WTC11 (cell line): ENCODE measurements around the gene CARMIL1. TPM values are rescaled to one million over a fixed set of nuclear protein-coding genes. Genes with fewer than 3 reads are reported as not detected.
A peak's percentile ranks its signal among the peaks of the same experiment; 100 is the strongest.

Experiments
- ATAC-seq: fragments of 200-7000 bp; cut with Tn5 transposase; 2 replicates; pipeline ENCODE4 v1.10.0; 2021; ENCODE audit warnings: mild to moderate bottlenecking, moderate library complexity
- CTCF ChIA-PET: fragments of 300-600 bp; sonication (Branson Sonifier 250); formaldehyde crosslinking; loops from one replicate; lab custom pipeline; 2021; ENCODE audit warnings: antibody characterized with exemption; lab: Charles Lee
- POLR2A ChIA-PET: fragments of 350-600 bp; sonication (Branson Sonifier 250); formaldehyde crosslinking; loops from one replicate; lab custom pipeline; 2021; ENCODE audit warnings: antibody characterized with exemption; lab: Charles Lee
- DNase-seq: peaks from one replicate; pipeline ENCODE4 v3.0.0; 2021; ENCODE audit warnings: low spot score
- H3K27ac Mint-ChIP-seq: 2 replicates; pipeline ENCODE4 v1.8.0; 2021; ENCODE audit warnings: mixed read lengths
- H3K27me3 Mint-ChIP-seq: 2 replicates; pipeline ENCODE4 v1.8.0; 2021; ENCODE audit warnings: low read depth, mild to moderate bottlenecking, moderate library complexity, mixed read lengths
- H3K36me3 Mint-ChIP-seq: 2 replicates; pipeline ENCODE4 v1.8.0; 2021; ENCODE audit warnings: mixed read lengths
- H3K4me1 Mint-ChIP-seq: 2 replicates; pipeline ENCODE4 v1.8.0; 2022; ENCODE audit warnings: mixed read lengths
- H3K4me3 Mint-ChIP-seq: 2 replicates; pipeline ENCODE4 v1.8.0; 2021; ENCODE audit warnings: mild to moderate bottlenecking, moderate library complexity, mixed read lengths
- H3K9me3 Mint-ChIP-seq: 2 replicates; pipeline ENCODE4 v1.8.0; 2021; ENCODE audit warnings: mixed read lengths
- ATF2 ChIP-seq: sonication (generic); formaldehyde crosslinking; IDR thresholded peaks from 2 replicates; pipeline ENCODE4 v1.8.1; 2022; ENCODE audit warnings: low read depth, missing genetic modification reagents, borderline replicate concordance
- ATF6 ChIP-seq: sonication (generic); formaldehyde crosslinking; IDR thresholded peaks from 2 replicates; pipeline ENCODE4 v1.8.1; 2023; ENCODE audit warnings: mild to moderate bottlenecking, missing genetic modification reagents
- CDX4 ChIP-seq: fragments of 250-450 bp; sonication (Bioruptor Pico); IDR thresholded peaks from 2 replicates; pipeline ENCODE4 v1.9.0; 2021; ENCODE audit warnings: moderate library complexity, mild to moderate bottlenecking, inconsistent platforms, borderline replicate concordance
- CREB1 ChIP-seq: sonication (generic); formaldehyde crosslinking; IDR thresholded peaks from 2 replicates; pipeline ENCODE4 v1.8.0; 2023; ENCODE audit warnings: mild to moderate bottlenecking, missing genetic modification reagents
- CTCF ChIP-seq: fragments of 200-600 bp; IDR thresholded peaks from 2 replicates; pipeline ENCODE4 v1.8.0; 2022; ENCODE audit warnings: antibody characterized with exemption
- E2F5 ChIP-seq: sonication (generic); formaldehyde crosslinking; IDR thresholded peaks from 2 replicates; pipeline ENCODE4 v1.8.1; 2022; ENCODE audit warnings: mild to moderate bottlenecking, moderate library complexity, missing genetic modification reagents
- FOXJ3 ChIP-seq: sonication (generic); formaldehyde crosslinking; IDR thresholded peaks from 2 replicates; pipeline ENCODE4 v1.9.0; 2021; ENCODE audit warnings: missing genetic modification reagents, mild to moderate bottlenecking, borderline replicate concordance
- FOXP1 ChIP-seq: sonication (generic); formaldehyde crosslinking; IDR thresholded peaks from 2 replicates; pipeline ENCODE4 v1.8.0; 2022; ENCODE audit warnings: missing genetic modification reagents, mild to moderate bottlenecking, moderate library complexity, borderline replicate concordance
- IRF2 ChIP-seq: sonication (generic); formaldehyde crosslinking; IDR thresholded peaks from 2 replicates; pipeline ENCODE4 v1.8.0; 2022; ENCODE audit warnings: low read depth, missing genetic modification reagents, borderline replicate concordance
- NFE2L1 ChIP-seq: sonication (generic); formaldehyde crosslinking; IDR thresholded peaks from 2 replicates; pipeline ENCODE4 v1.8.1; 2023; ENCODE audit warnings: missing genetic modification reagents
- NR2C2 ChIP-seq: sonication (generic); formaldehyde crosslinking; IDR thresholded peaks from 2 replicates; pipeline ENCODE4 v1.8.0; 2022; ENCODE audit warnings: mild to moderate bottlenecking, missing genetic modification reagents
- PRRX2 ChIP-seq: fragments of 250-450 bp; sonication (Bioruptor Pico); IDR thresholded peaks from 2 replicates; pipeline ENCODE4 v1.8.0; 2021; ENCODE audit warnings: mild to moderate bottlenecking
- SMAD3 ChIP-seq: sonication (generic); formaldehyde crosslinking; IDR thresholded peaks from 2 replicates; pipeline ENCODE4 v1.8.0; 2022; ENCODE audit warnings: missing genetic modification reagents, mild to moderate bottlenecking, borderline replicate concordance
- SP1 ChIP-seq: sonication (generic); formaldehyde crosslinking; conservative IDR thresholded peaks from 2 replicates; pipeline ENCODE4 v1.8.1; 2022; ENCODE audit warnings: missing genetic modification reagents
- USF1 ChIP-seq: sonication (generic); formaldehyde crosslinking; IDR thresholded peaks from 2 replicates; pipeline ENCODE4 v1.8.0; 2022; ENCODE audit warnings: mild to moderate bottlenecking, missing genetic modification reagents
- ZNF121 ChIP-seq: sonication (generic); formaldehyde crosslinking; IDR thresholded peaks from 2 replicates; pipeline ENCODE4 v1.8.0; 2023; ENCODE audit warnings: missing genetic modification reagents
- ZNF138 ChIP-seq: sonication (generic); formaldehyde crosslinking; conservative IDR thresholded peaks from 2 replicates; pipeline ENCODE4 v1.8.1; 2022; ENCODE audit warnings: mild to moderate bottlenecking, moderate library complexity, missing genetic modification reagents
- ZNF396 ChIP-seq: fragments of 250-450 bp; sonication (Bioruptor Pico); IDR thresholded peaks from 2 replicates; pipeline ENCODE4 v1.8.0; 2021; ENCODE audit warnings: mild to moderate bottlenecking, moderate library complexity, borderline replicate concordance
- ZNF512 ChIP-seq: sonication (generic); formaldehyde crosslinking; IDR thresholded peaks from 2 replicates; pipeline ENCODE4 v1.8.1; 2022; ENCODE audit warnings: missing genetic modification reagents, borderline replicate concordance
- ZSCAN18 ChIP-seq: fragments of 250-450 bp; sonication (Bioruptor Pico); IDR thresholded peaks from 2 replicates; pipeline ENCODE4 v2.1.2; 2022; ENCODE audit warnings: mild to moderate bottlenecking, moderate library complexity
- total RNA-seq: library from RNA; stranded (reverse); gene quantifications from 3 replicates; pipeline ENCODE4 v1.2.3, GENCODE V29; 2021

Gene CARMIL1
- total RNA-seq, 1 experiment from 2014 or later: 36.2 TPM

GRCh38 chr6:25601800-25602673, 322.9 kb downstream of the CARMIL1 start:
- peaks cover 3% of the 10 kb centered on the region; the same call in 1 of the 2 replicates for H3K36me3 Mint-ChIP-seq
- ATAC-seq (no peak), DNase-seq (no peak)
- no peaks in the 10 kb centered on the region for H3K9me3 Mint-ChIP-seq
- H3K27me3 Mint-ChIP-seq: no peaks in the 10 kb centered on the region
- peaks cover 6% of the 10 kb centered on the region; the same call in 1 of the 2 replicates for H3K4me1 Mint-ChIP-seq
- POLR2A ChIA-PET: no interaction called here
- no peak for TF ChIP-seq ZNF121
- TF ChIP-seq ZNF512: no peak
- 0 out of 2 replicates have a peak, but pooled peaks have one; percentile 17 for TF ChIP-seq CTCF
- no peak for TF ChIP-seq ATF6 (CRISPR knock-in tag)
- no peak overlapping the region for H3K4me3 Mint-ChIP-seq
- peak overlapping the region; percentile 66; the same call in 1 of the 2 replicates for H3K27ac Mint-ChIP-seq
- CTCF ChIA-PET: interaction anchor here (4.5 kb wide), 1 partner anchor 378 kb away, joined by 25 read pairs; no protein-coding TSS in a partner anchor

- Mint-ChIP-seq H3K27me3 (no peaks in the 10 kb centered on the region), H3K36me3 (peaks cover 5% of the 10 kb centered on the region), H3K27ac (no peak overlapping the region), H3K4me1 (peaks cover 6% of the 10 kb centered on the region; the same call in 1 of the 2 replicates)
- no peak for ATAC-seq
- CTCF ChIA-PET: interaction anchor here (4.5 kb wide), 1 partner anchor 379 kb away, joined by 25 read pairs; no protein-coding TSS in a partner anchor
- POLR2A ChIA-PET: no interaction called here
- DNase-seq: no peak
- TF ChIP-seq SP1 (CRISPR knock-in tag) (no peak), PRRX2 (CRISPR knock-in tag) (no peak), ATF2 (CRISPR knock-in tag) (no peak), IRF2 (CRISPR knock-in tag) (no peak), CREB1 (no peak), ZNF138 (CRISPR knock-in tag) (no peak), USF1 (CRISPR knock-in tag) (no peak)
- TF ChIP-seq, all 79 proteins: peak for 0
- no peak overlapping the region for H3K4me3 Mint-ChIP-seq
- no peaks in the 10 kb centered on the region for H3K9me3 Mint-ChIP-seq
Measured at GRCh38 chr6:25602674-25602982, 323.5 kb downstream of the CARMIL1 start.

GRCh38 chr6:25603251-25603650, 324.1 kb downstream of the CARMIL1 start:
- H3K4me1 Mint-ChIP-seq: peaks cover 6% of the 10 kb centered on the region; the same call in 1 of the 2 replicates
- CTCF ChIA-PET: no interaction called here
- TF ChIP-seq FOXJ3 (CRISPR knock-in tag) (no peak), SMAD3 (CRISPR knock-in tag) (no peak), ZSCAN18 (CRISPR knock-in tag) (no peak), NFE2L1 (CRISPR knock-in tag) (no peak), E2F5 (CRISPR knock-in tag) (no peak), ZNF396 (CRISPR knock-in tag) (no peak), NR2C2 (no peak), FOXP1 (CRISPR knock-in tag) (no peak), CDX4 (CRISPR knock-in tag) (no peak)

More at GRCh38 chr6:25603251-25603650, 324.1 kb downstream of the CARMIL1 start:
- H3K36me3 Mint-ChIP-seq: peaks cover 5% of the 10 kb centered on the region
- no peak overlapping the region for H3K4me3 Mint-ChIP-seq
- DNase-seq (no peak), ATAC-seq (no peak)
- POLR2A ChIA-PET: no interaction called here
- H3K27me3 Mint-ChIP-seq: no peaks in the 10 kb centered on the region
- H3K27ac Mint-ChIP-seq: no peak overlapping the region
- no peaks in the 10 kb centered on the region for H3K9me3 Mint-ChIP-seq
